Transverse colon (tissue), 4 donors: Measurements from ENCODE around the gene RPL4. TPM values are rescaled to one million over a fixed set of nuclear protein-coding genes. Genes with fewer than 3 reads are reported as not detected.
A peak's percentile ranks its signal among the peaks of the same experiment; 100 is the strongest.
"Not testable (repeated sequence)": the region's sequence is repeated elsewhere in the genome, so short reads cannot be mapped to it uniquely, and the experiment has no call there.

Experiments used
- DNase-seq: peaks from one replicate; pipeline ENCODE4 v3.0.0-alpha.2; 2019
- H3K27ac ChIP-seq, 4 donors: fragments of 200-600 bp; sonication (generic); 2 replicates each; pipeline ENCODE4 v1.5.1; 2016 to 2018; ENCODE audit warnings: inconsistent platforms in 4 of 4
- H3K27me3 ChIP-seq: fragments of 200-600 bp; sonication (generic); 2 replicates; pipeline ENCODE4 v1.5.1; 2017; ENCODE audit warnings: inconsistent platforms
- H3K36me3 ChIP-seq, 4 donors: fragments of 200-600 bp; sonication (generic); 2 replicates each; pipeline ENCODE4 v1.5.1; 2017 to 2019; ENCODE audit warnings: inconsistent platforms in 4 of 4
- H3K4me1 ChIP-seq, 4 donors: fragments of 200-600 bp; sonication (generic); 2 replicates each; pipeline ENCODE4 v1.5.1; 2017 to 2020; ENCODE audit warnings: inconsistent platforms in 4 of 4
- H3K4me3 ChIP-seq, 4 donors: fragments of 200-600 bp; sonication (generic); 1 replicate in 1 of 4; 2 replicates in 3 of 4; pipeline versions ENCODE4 v1.5.1 to v1.6.1; 2017 to 2019; ENCODE audit warnings: inconsistent platforms in 4 of 4
- H3K9me3 ChIP-seq, 2 donors: fragments of 200-600 bp; sonication (generic); 2 replicates each; pipeline ENCODE4 v1.5.1; 2017 to 2019; ENCODE audit warnings: inconsistent platforms in 2 of 2
- CTCF ChIP-seq, 5 experiments: fragments of 200-600 bp in 3 of 5; fragments of 450-650 bp in 2 of 5; sonication (generic) in 3 of 5; IDR thresholded peaks; 1 replicate in 2 of 5; 2 replicates in 3 of 5; pipeline ENCODE4 v1.5.1; 2016 to 2017; ENCODE audit warnings: antibody characterized with exemption in 5 of 5, inconsistent platforms in 3 of 5, mild to moderate bottlenecking in 2 of 5, moderate library complexity in 1 of 5
- EP300 ChIP-seq: sonication (generic); formaldehyde crosslinking; IDR thresholded peaks from one replicate; pipeline ENCODE4 v1.6.1; 2017; ENCODE audit warnings: antibody characterized with exemption, low read depth
- POLR2A ChIP-seq: fragments of 450-650 bp; IDR thresholded peaks from one replicate; pipeline ENCODE4 v1.6.1; 2016; ENCODE audit warnings: antibody characterized with exemption, mild to moderate bottlenecking, moderate library complexity
- POLR2AphosphoS5 ChIP-seq, 3 donors: sonication (generic); formaldehyde crosslinking; IDR thresholded peaks; one replicate each; pipeline ENCODE4 v1.6.1; 2016; ENCODE audit warnings: antibody characterized with exemption in 3 of 3
- WGBS, 2 donors: methylation state at CpG; one replicate each; pipeline ENCODE4 v1.1.5; 2018; ENCODE audit warnings: low coverage in 1 of 2; 5-methylcytosine and 5-hydroxymethylcytosine counted together
- in situ Hi-C, 4 donors: fragments of 200-750 bp; cut with MboI; loops; one replicate each; pipeline versions ENCODE4 v1.15.0 to v1.15.1; 2017; ENCODE audit warnings: low sequenced_read_pairs in 3 of 4, low pct_ligation_motif_present in 1 of 4, low pct_unique_long_range_greater_than_20kb in 1 of 4
- intact Hi-C: fragments of 100-400 bp; cut with DNase I; formaldehyde crosslinking; loops from one replicate; pipeline ENCODE4 v1.15.1; 2023; ENCODE audit warnings: low total_unique reads
- total RNA-seq, 4 donors: library from RNA; depleted of rRNA; stranded (reverse); fragments of >200 nt; gene quantifications; one replicate each; pipeline ENCODE4 v1.1.0, GENCODE V29; 2016

The RPL4 gene
- total RNA-seq, 4 donors from 2014 or later, result 1,084 to 1,586 (median 1,392) TPM

GRCh38 chr15:66502491-66502890, 2.2 kb downstream of the RPL4 start:
- H3K9me3 ChIP-seq, result no peaks in the 10 kb centered on the region
- intact Hi-C loops (no loop called here), in situ Hi-C loops (no loop called here)
- no peak for DNase-seq
- peaks cover 0 to 44% (median 21%) of the 10 kb centered on the region in 4 donors for H3K36me3 ChIP-seq
- H3K27me3 ChIP-seq, result no peaks in the 10 kb centered on the region
- TF ChIP-seq EP300, result no peak
- no peak for TF ChIP-seq POLR2AphosphoS5 (IDR thresholded peaks at IDR 0.05)
- TF ChIP-seq POLR2A, result no peak
- no peak for TF ChIP-seq CTCF (IDR thresholded peaks at IDR 0.05)
- peaks cover 14 to 39% (median 22%) of the 10 kb centered on the region in 4 donors for H3K4me1 ChIP-seq
- H3K4me3 ChIP-seq, result peak overlapping the region in 1 of 4 donors; percentile 84
- H3K27ac ChIP-seq, result no peak overlapping the region
- WGBS, 2 donors, result 63 to 92% methylated on average over 9 to 10 of the region's 10 CpGs

- H3K4me3 ChIP-seq, H3K27ac ChIP-seq, H3K9me3 ChIP-seq, DNase-seq, in situ Hi-C loops, intact Hi-C loops, H3K27me3 ChIP-seq: not testable (repeated sequence)
- peaks cover 0 to 44% (median 21%) of the 10 kb centered on the region in 4 donors for H3K36me3 ChIP-seq
- 80 to 83% methylated on average over 1 to 7 of the region's 7 CpGs for WGBS, 2 donors
- H3K4me1 ChIP-seq, result peaks cover 20 to 42% (median 28%) of the 10 kb centered on the region in 4 donors
Observed at GRCh38 chr15:66500346-66500745, 4.3 kb downstream of the RPL4 start.

GRCh38 chr15:66498501-66499386, 5.9 kb downstream of the RPL4 start:
- in situ Hi-C loops (loop anchor here in 3 of 4 donors (5.0 to 25.0 kb wide), 3 partner anchors 111 to 144 kb away; partner anchors contain the start of genes MAP2K1 (in 1 of the 3) and TIPIN (in 1 of the 3)), intact Hi-C loops (no loop called here)
- Histone ChIP-seq H3K9me3 (no peaks in the 10 kb centered on the region), H3K27me3 (no peaks in the 10 kb centered on the region), H3K36me3 (peaks cover 0 to 47% (median 22%) of the 10 kb centered on the region in 4 donors), H3K4me3 (no peak overlapping the region), H3K4me1 (peaks cover 20 to 40% (median 27%) of the 10 kb centered on the region in 4 donors), H3K27ac (peak overlapping the region; percentile 83 to 94 (median 91))
- TF ChIP-seq CTCF (IDR thresholded peaks at IDR 0.05), result peak in 4 of 5 experiments; percentile 24 to 51 (median 34)
- no peak for TF ChIP-seq EP300
- TF ChIP-seq POLR2AphosphoS5 (IDR thresholded peaks at IDR 0.05), result peak in 1 of 3 donors; percentile 9
- DNase-seq, result no peak
- WGBS, 2 donors, result 52 to 55% methylated on average over 3 of the region's 3 CpGs

- 15 to 50% methylated on average over 1 to 22 of the region's 43 CpGs for WGBS, 2 donors
- in situ Hi-C loops, result loop anchor here in 3 of 4 donors (5.0 to 25.0 kb wide), 3 partner anchors 110 to 143 kb away; partner anchors contain the start of genes MAP2K1 (in 1 of the 3) and TIPIN (in 1 of the 3)
- Histone ChIP-seq H3K9me3 (no peaks in the 10 kb centered on the region), H3K27me3 (no peaks in the 10 kb centered on the region), H3K4me3 (peak within 1 kb of the TSS; percentile 60 to 85 (median 83)), H3K27ac (peak within 1 kb of the TSS; percentile 83 to 94 (median 91)), H3K4me1 (peaks cover 10 to 30% (median 17%) of the 10 kb centered on the region in 4 donors), H3K36me3 (peaks cover 0 to 50% (median 21%) of the 10 kb centered on the region in 4 donors)
- TF ChIP-seq CTCF (IDR thresholded peaks at IDR 0.05) (peak; percentile 97 to 99 (median 98)), POLR2A (peak; percentile 81), EP300 (no peak), POLR2AphosphoS5 (IDR thresholded peaks at IDR 0.05) (peak; percentile 90 to 91 (median 91))
- peak; percentile 98 for DNase-seq
- intact Hi-C loops, result loop anchor here (2.0 kb wide), 1 partner anchor 111 kb away; the partner anchor contains the start of gene MAP2K1
Observed at GRCh38 chr15:66497502-66498455, 6.9 kb downstream of the RPL4 start, which contains the start of gene SNAPC5. SNAPC5 (minus strand) TSS chr15:66497762; CDS start chr15:66497731, 31 bp downstream.
